Neural crest cell (in vitro differentiated cells): ENCODE data around the gene WDR70. TPM values are rescaled to one million over a fixed set of nuclear protein-coding genes. Genes with fewer than 3 reads are reported as not detected.
"Not testable (repeated sequence)": the region's sequence is repeated elsewhere in the genome, so short reads cannot be mapped to it uniquely, and the experiment has no call there.

Source experiments
- DNase-seq: peaks from one replicate; pipeline ENCODE4 v3.0.0; 2021; ENCODE audit warnings: low read depth, mixed read lengths, low spot score
- H3K27ac Mint-ChIP-seq: one replicate; pipeline ENCODE4 v1.8.0; 2021; ENCODE audit warnings: mild to moderate bottlenecking, mixed read lengths; ENCODE audit not compliant: unreplicated experiment
- H3K27me3 Mint-ChIP-seq: 2 replicates; pipeline ENCODE4 v1.8.0; 2021; ENCODE audit warnings: low read depth, mild to moderate bottlenecking, mixed read lengths
- H3K36me3 Mint-ChIP-seq: 2 replicates; pipeline ENCODE4 v1.8.0; 2021; ENCODE audit warnings: low read depth, mild to moderate bottlenecking, mixed read lengths
- H3K4me1 Mint-ChIP-seq: 2 replicates; pipeline ENCODE4 v1.8.0; 2021; ENCODE audit warnings: mixed read lengths
- H3K4me3 Mint-ChIP-seq: one replicate; pipeline ENCODE4 v1.8.0; 2021; ENCODE audit warnings: mild to moderate bottlenecking, mixed read lengths
- H3K9me3 Mint-ChIP-seq: 2 replicates; pipeline ENCODE4 v1.8.0; 2021; ENCODE audit warnings: mixed read lengths
- total RNA-seq: library from RNA; stranded (reverse); gene quantifications from 2 replicates; pipeline ENCODE4 v1.2.1, GENCODE V29; 2021
- TF ChIP-seq, protein P1 (sequence below): fragments of 200-600 bp; sonication (generic); conservative IDR thresholded peaks from 2 replicates; pipeline ENCODE4 v1.5.0; 2021; ENCODE audit warnings: antibody characterized with exemption, mild to moderate bottlenecking

WDR70 gene
- total RNA-seq, 1 donor from 2014 or later = 46.5 TPM

DNA sequence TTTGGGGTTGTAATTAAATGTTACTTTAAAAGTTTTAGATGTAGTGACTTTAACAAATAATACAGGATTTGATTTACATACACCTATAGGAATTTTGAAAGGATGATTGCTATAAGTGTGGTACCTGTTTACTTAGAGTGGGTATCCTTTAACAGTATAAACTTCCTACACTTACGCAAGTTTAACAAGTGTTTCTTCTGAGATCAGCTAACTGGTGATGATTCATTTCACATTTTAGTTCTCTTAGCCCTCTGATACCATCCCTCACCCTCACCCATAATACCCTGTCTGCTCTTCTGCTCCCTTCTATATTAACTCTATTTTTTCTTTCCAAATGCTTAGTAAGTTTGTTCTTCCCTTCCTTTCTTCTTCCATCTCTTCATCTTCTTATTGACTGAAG lies 262.8 kb downstream of the WDR70 start:
- Mint-ChIP-seq H3K4me1 (peaks cover 30% of the 10 kb centered on the region), H3K9me3 (peaks cover 15% of the 10 kb centered on the region), H3K27me3 (no peaks in the 10 kb centered on the region), H3K36me3 (peaks cover 15% of the 10 kb centered on the region), H3K4me3 (no peak overlapping the region), H3K27ac (no peak overlapping the region)
- TF ChIP-seq, protein P1, sequence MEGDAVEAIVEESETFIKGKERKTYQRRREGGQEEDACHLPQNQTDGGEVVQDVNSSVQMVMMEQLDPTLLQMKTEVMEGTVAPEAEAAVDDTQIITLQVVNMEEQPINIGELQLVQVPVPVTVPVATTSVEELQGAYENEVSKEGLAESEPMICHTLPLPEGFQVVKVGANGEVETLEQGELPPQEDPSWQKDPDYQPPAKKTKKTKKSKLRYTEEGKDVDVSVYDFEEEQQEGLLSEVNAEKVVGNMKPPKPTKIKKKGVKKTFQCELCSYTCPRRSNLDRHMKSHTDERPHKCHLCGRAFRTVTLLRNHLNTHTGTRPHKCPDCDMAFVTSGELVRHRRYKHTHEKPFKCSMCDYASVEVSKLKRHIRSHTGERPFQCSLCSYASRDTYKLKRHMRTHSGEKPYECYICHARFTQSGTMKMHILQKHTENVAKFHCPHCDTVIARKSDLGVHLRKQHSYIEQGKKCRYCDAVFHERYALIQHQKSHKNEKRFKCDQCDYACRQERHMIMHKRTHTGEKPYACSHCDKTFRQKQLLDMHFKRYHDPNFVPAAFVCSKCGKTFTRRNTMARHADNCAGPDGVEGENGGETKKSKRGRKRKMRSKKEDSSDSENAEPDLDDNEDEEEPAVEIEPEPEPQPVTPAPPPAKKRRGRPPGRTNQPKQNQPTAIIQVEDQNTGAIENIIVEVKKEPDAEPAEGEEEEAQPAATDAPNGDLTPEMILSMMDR = no peak
- DNase-seq = no peak

DNA sequence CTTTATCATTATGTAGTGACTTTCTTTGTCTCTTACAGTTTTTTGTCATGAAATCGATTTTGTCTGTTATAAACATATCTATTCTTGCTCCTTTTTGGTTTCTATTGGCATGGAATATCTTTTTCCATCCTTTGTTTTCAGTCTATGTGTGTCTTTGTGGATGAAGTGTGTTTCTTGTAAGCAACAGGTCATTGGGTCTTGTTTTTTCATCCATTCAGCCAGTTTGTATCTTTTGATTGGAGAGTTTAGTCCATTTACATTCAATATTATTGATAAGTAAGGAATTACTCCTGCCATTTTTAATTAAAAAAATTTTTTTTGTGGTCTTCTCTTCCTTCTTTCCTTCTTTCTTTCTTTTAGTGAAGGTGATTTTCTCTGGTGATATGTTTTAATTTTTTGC lies 266.6 kb downstream of the WDR70 start:
- DNase-seq = no peak
- Mint-ChIP-seq H3K27me3 (no peaks in the 10 kb centered on the region), H3K27ac (no peak overlapping the region), H3K4me3 (no peak overlapping the region), H3K36me3 (peaks cover 25% of the 10 kb centered on the region), H3K4me1 (peaks cover 12% of the 10 kb centered on the region), H3K9me3 (peaks cover 15% of the 10 kb centered on the region)
- TF ChIP-seq, protein P1 = no peak

DNA sequence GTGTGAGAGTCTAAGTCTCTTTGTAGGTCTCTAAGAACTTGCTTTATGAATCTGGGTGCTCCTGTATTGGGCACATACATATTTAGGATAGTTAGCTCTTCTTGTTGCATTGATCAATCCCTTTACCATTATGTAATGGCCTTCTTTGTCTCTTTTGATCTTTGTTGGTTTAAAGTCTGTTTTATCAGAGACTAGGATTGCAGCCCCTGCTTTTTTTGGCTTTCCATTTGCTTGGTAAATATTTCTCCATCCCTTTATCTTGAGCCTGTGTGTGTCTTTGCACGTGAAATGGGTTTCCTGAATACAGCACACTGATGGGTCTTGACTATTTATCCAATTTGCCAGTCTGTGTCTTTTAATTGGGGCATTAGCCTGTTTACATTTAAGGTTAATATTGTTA lies 275.4 kb downstream of the WDR70 start:
- not testable (repeated sequence) for H3K4me1 Mint-ChIP-seq, DNase-seq, H3K27ac Mint-ChIP-seq, H3K4me3 Mint-ChIP-seq, H3K27me3 Mint-ChIP-seq
- Mint-ChIP-seq H3K9me3 (peaks cover 23% of the 10 kb centered on the region), H3K36me3 (peaks cover 49% of the 10 kb centered on the region)

DNA sequence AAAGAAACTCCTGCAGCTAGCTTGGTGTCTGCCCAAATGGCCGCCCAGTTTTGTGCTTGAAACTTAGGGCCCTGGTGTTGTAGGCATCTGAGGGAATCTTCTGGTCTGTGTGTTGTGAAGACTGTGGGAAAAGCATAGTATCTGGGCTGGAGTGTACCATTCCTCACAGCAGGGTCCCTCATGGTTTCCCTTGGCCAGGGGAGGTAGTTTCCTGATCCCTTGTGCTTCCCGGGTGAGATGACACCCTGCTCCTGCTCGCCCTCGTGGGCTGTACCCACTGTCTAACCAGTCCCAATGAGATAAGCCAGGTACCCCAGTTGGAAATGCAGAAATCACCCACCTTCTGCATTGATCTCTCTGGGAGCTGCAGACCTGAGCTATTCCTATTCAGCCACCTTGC lies 277.9 kb downstream of the WDR70 start:
- Mint-ChIP-seq H3K27me3 (no peaks in the 10 kb centered on the region), H3K9me3 (peaks cover 23% of the 10 kb centered on the region), H3K27ac (no peak overlapping the region), H3K36me3 (peaks cover 36% of the 10 kb centered on the region), H3K4me1 (peaks cover 8% of the 10 kb centered on the region), H3K4me3 (no peak overlapping the region)
- TF ChIP-seq, protein P1 = no peak
- no peak for DNase-seq

DNA sequence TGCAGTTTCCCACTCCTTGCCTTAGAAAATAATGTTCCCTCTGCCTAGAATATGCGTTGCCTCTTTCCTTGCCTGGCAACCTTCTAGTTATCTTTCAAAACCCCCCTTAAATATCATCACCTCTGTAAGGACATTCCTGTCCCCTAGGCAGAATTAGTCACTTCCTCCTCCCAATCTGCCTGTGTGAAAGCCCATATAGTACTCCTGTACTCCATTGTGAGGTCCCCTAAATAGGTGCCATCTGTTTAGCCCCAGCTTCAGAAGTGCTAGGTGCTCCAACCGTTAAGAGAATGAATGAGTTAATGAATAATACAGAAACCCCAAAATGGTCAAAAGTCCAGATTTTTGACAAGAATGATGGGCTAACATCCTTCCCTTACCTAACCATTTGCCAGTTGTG lies 279.3 kb downstream of the WDR70 start:
- Mint-ChIP-seq H3K9me3 (peaks cover 15% of the 10 kb centered on the region), H3K27me3 (no peaks in the 10 kb centered on the region), H3K36me3 (peaks cover 28% of the 10 kb centered on the region), H3K27ac (no peak overlapping the region), H3K4me1 (peaks cover 8% of the 10 kb centered on the region), H3K4me3 (no peak overlapping the region)
- TF ChIP-seq, protein P1 = no peak
- DNase-seq = no peak

DNA sequence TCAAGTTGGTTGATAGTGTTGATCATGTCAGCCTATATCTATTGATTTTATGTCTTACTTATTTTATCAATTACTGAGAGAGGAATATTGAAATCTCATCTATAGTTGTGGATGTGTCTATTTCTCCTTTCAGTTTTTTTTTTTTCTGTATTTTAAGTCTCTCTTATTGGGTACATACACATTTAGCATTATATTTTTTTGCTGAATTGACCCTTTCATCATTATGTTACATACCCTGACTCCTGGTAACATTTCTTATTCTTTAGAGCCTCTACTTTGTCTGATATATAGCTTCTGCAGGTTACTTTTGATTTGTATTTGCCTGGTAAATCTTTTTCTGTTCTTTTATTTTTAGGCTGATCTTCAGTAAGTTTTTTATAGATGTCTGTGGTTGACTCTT lies 281.2 kb downstream of the WDR70 start:
- Mint-ChIP-seq H3K9me3 (peaks cover 3% of the 10 kb centered on the region), H3K27ac (no peak overlapping the region), H3K4me3 (no peak overlapping the region), H3K4me1 (peaks cover 8% of the 10 kb centered on the region), H3K27me3 (no peaks in the 10 kb centered on the region), H3K36me3 (peaks cover 12% of the 10 kb centered on the region)
- TF ChIP-seq, protein P1 = no peak
- DNase-seq = no peak
